Measurements from ENCODE around the gene ITGA8. TPM values are rescaled to one million over a fixed set of nuclear protein-coding genes. Genes with fewer than 3 reads are reported as not detected.
"Not testable (repeated sequence)": the region's sequence is repeated elsewhere in the genome, so short reads cannot be mapped to it uniquely, and the experiment has no call there.

ITGA8 gene
- polyA plus RNA-seq, 6 donors from 2014 or later: not detected

GRCh38 chr10:15582972-15583371 is 136.8 kb downstream of the ITGA8 start:
- not testable (repeated sequence) for DNase-seq; ATAC-seq (ENCODE audit: low read depth in 2 of 2); H3K27ac Mint-ChIP-seq; H3K36me3 Mint-ChIP-seq; H3K4me1 Mint-ChIP-seq; H3K4me3 Mint-ChIP-seq
- peaks cover 0 to 12% (median 5%) of the 10 kb centered on the region in 3 donors for H3K27me3 Mint-ChIP-seq
- peaks cover 4 to 32% (median 10%) of the 10 kb centered on the region in 7 donors for H3K9me3 Mint-ChIP-seq

DNA sequence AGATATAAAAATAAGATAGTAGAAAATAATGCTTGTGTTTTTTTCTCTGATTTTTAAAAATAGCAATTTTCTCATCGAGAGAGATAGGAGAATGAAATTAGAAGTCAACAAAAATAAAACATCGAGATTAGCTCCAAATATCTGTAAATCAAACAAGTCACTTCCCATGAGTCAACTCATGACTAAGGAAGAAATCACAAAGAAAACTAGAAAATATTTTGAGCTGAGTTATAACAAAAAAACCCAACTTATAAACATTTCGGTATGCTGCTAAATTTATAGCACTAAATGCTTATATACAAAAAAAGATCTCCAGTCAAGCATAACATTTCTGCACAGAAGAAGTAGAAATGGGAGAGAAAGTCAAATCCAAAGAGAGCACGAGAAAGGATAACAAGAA is 140.1 kb downstream of the ITGA8 start:
- no peak overlapping the region for H3K27ac Mint-ChIP-seq
- no peak for DNase-seq
- peaks cover 0 to 6% of the 10 kb centered on the region in 2 donors for H3K36me3 Mint-ChIP-seq
- H3K27me3 Mint-ChIP-seq: peaks cover 0 to 13% (median 12%) of the 10 kb centered on the region in 3 donors
- no peak overlapping the region for H3K4me3 Mint-ChIP-seq
- peaks cover 4 to 32% (median 10%) of the 10 kb centered on the region in 7 donors for H3K9me3 Mint-ChIP-seq
- H3K4me1 Mint-ChIP-seq: no peaks in the 10 kb centered on the region
- no peak for ATAC-seq (ENCODE audit: low read depth in 2 of 2)

DNA sequence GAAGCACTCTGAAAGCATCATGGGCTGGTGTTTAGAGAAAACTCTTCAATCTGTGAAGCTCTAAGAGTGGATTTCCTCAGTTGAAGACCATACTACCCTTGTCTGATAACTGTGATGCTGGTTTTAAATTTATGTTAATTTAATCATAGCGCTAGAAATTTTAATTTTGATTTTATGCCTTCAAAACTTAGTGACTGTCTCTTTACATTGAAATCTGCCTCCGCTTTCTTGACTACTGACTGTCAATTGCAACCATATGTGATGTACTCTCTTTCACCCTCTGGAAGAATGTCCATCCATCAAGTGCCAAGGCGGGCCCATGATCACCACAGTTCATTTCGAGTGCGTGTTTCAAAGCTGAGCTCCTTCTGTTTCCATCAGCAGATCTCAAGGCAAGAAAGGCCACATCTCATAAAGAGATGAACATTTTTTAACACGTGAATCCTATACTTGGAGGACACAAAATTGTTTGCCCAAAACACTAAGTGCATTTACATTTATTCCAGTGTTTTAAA is 147.1 kb downstream of the ITGA8 start:
- Mint-ChIP-seq H3K4me3 (no peak overlapping the region), H3K27ac (no peak overlapping the region), H3K27me3 (peaks cover 0 to 15% (median 8%) of the 10 kb centered on the region in 3 donors), H3K9me3 (peaks cover 0 to 4% (median 0%) of the 10 kb centered on the region in 7 donors), H3K36me3 (no peaks in the 10 kb centered on the region), H3K4me1 (no peaks in the 10 kb centered on the region)
- ATAC-seq (ENCODE audit: low read depth in 2 of 2): no peak
- DNase-seq: no peak

DNA sequence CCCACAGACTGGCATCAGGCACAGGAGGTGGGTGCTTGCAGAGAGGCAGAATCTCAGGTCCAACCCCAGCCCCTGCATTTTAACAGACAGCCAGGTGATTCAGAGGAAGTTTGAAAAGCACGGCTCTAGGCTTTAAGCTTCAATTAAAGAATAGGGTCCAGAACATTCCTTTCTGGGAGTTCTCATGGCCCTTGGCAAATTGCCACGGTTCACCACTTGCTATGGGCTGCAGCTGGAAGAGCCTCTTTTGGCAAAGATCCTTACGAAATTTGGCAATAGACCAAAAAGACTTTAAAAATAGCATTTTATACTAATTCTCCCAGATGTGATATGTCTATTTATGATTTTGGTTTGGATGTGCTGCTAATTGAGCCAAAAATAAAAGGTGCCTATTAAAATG is 148.1 kb downstream of the ITGA8 start:
- H3K36me3 Mint-ChIP-seq: no peaks in the 10 kb centered on the region
- H3K4me3 Mint-ChIP-seq: no peak overlapping the region
- H3K4me1 Mint-ChIP-seq: no peaks in the 10 kb centered on the region
- ATAC-seq (ENCODE audit: low read depth in 2 of 2) (no peak), DNase-seq (no peak)
- H3K27me3 Mint-ChIP-seq: peaks cover 0 to 15% (median 8%) of the 10 kb centered on the region in 3 donors
- no peak overlapping the region for H3K27ac Mint-ChIP-seq
- H3K9me3 Mint-ChIP-seq: peaks cover 0 to 4% (median 0%) of the 10 kb centered on the region in 7 donors

GRCh38 chr10:15570738-15571339 is 148.9 kb downstream of the ITGA8 start:
- H3K36me3 Mint-ChIP-seq: no peaks in the 10 kb centered on the region
- no peak for DNase-seq
- H3K27me3 Mint-ChIP-seq: peaks cover 0 to 16% (median 8%) of the 10 kb centered on the region in 3 donors
- peaks cover 0 to 4% (median 0%) of the 10 kb centered on the region in 7 donors for H3K9me3 Mint-ChIP-seq
- no peak overlapping the region for H3K27ac Mint-ChIP-seq
- H3K4me1 Mint-ChIP-seq: no peaks in the 10 kb centered on the region
- ATAC-seq (ENCODE audit: low read depth in 2 of 2): no peak
- H3K4me3 Mint-ChIP-seq: no peak overlapping the region

DNA sequence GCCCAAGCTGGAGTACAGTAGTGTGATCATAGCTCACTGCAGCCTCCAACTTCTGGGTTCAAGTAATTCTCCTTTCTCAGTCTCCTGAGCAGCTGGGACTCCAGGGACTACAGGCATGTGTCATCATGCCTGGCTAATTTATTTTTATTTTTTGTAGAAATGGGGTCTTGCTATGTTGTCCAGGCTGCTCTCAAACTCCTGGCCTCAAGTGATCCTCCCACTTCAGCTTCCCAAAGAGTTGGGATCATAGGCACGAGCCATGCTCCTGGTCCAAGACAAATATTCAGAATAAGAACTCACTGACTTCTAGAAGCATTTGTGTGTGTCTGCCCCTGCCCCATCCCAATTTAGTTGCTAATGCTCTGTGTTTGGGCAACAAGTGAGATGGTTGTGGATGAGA is 151.8 kb downstream of the ITGA8 start:
- DNase-seq (no peak), ATAC-seq (ENCODE audit: low read depth in 2 of 2) (no peak)
- Mint-ChIP-seq H3K27ac (no peak overlapping the region), H3K36me3 (no peaks in the 10 kb centered on the region), H3K9me3 (peaks cover 0 to 4% (median 0%) of the 10 kb centered on the region in 7 donors), H3K4me3 (no peak overlapping the region), H3K4me1 (no peaks in the 10 kb centered on the region), H3K27me3 (peaks cover 0 to 14% (median 8%) of the 10 kb centered on the region in 3 donors)

- DNase-seq (no peak), ATAC-seq (ENCODE audit: low read depth in 2 of 2) (no peak)
- Mint-ChIP-seq H3K36me3 (no peaks in the 10 kb centered on the region), H3K4me1 (no peaks in the 10 kb centered on the region), H3K4me3 (no peak overlapping the region), H3K27ac (no peak overlapping the region), H3K27me3 (peaks cover 6 to 20% (median 14%) of the 10 kb centered on the region in 3 donors), H3K9me3 (peaks cover 0 to 10% (median 0%) of the 10 kb centered on the region in 7 donors)
Measured at GRCh38 chr10:15563246-15563645, 156.5 kb downstream of the ITGA8 start.

DNA sequence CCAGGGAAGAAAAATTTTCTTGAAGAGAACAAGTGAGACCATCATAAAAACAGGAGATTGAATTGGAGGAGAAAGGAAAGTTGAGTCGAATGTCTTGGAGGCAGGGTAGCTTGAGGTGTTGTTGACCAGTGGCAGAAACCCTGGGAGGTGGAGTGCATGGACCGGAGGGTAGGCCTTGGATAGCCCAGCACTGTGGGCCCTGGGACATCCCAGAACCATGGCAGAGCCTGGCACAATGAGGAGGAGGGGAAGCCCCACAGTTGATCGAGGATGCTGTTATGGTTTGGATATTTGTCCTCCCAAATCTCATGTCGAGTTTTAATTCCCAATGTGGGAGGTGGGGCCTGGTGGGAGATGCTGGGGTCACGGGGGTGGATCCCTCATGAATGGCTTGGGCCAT is 157.1 kb downstream of the ITGA8 start:
- Mint-ChIP-seq H3K36me3 (no peaks in the 10 kb centered on the region), H3K4me3 (no peak overlapping the region), H3K4me1 (no peaks in the 10 kb centered on the region), H3K27ac (no peak overlapping the region), H3K27me3 (peaks cover 6 to 20% (median 15%) of the 10 kb centered on the region in 3 donors), H3K9me3 (peaks cover 0 to 10% (median 0%) of the 10 kb centered on the region in 7 donors)
- ATAC-seq (ENCODE audit: low read depth in 2 of 2) (no peak), DNase-seq (no peak)

GRCh38 chr10:15562116-15562515 is 157.6 kb downstream of the ITGA8 start:
- ATAC-seq (ENCODE audit: low read depth in 2 of 2): no peak
- H3K36me3 Mint-ChIP-seq: no peaks in the 10 kb centered on the region
- H3K4me1 Mint-ChIP-seq: no peaks in the 10 kb centered on the region
- H3K27ac Mint-ChIP-seq: no peak overlapping the region
- peaks cover 6 to 20% (median 15%) of the 10 kb centered on the region in 3 donors for H3K27me3 Mint-ChIP-seq
- DNase-seq: no peak
- peaks cover 0 to 10% (median 0%) of the 10 kb centered on the region in 7 donors for H3K9me3 Mint-ChIP-seq
- H3K4me3 Mint-ChIP-seq: no peak overlapping the region

DNA sequence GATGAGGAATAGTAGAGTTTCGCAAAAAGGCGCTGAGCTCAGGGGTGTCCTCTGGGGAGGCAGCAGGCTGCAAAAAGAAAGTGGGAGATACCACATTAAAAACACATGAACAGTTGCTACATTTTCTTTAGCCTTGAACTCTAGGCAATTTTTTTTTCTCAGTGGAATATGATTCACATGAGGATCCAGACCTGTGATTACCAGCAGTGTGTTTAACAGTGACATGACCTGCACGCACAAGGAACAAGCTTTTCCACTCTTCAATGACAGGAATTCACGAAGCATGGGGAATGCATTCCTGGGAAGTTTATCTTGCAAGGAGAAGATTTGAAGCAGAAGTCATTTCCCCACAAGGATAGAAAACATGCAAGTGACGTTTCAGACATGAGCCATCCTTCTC is 161.6 kb downstream of the ITGA8 start:
- Mint-ChIP-seq H3K4me1 (no peaks in the 10 kb centered on the region), H3K4me3 (no peak overlapping the region), H3K27ac (no peak overlapping the region), H3K27me3 (peaks cover 6 to 20% (median 11%) of the 10 kb centered on the region in 3 donors), H3K9me3 (peaks cover 0 to 12% (median 5%) of the 10 kb centered on the region in 7 donors), H3K36me3 (no peaks in the 10 kb centered on the region)
- DNase-seq: no peak
- no peak for ATAC-seq (ENCODE audit: low read depth in 2 of 2)

DNA sequence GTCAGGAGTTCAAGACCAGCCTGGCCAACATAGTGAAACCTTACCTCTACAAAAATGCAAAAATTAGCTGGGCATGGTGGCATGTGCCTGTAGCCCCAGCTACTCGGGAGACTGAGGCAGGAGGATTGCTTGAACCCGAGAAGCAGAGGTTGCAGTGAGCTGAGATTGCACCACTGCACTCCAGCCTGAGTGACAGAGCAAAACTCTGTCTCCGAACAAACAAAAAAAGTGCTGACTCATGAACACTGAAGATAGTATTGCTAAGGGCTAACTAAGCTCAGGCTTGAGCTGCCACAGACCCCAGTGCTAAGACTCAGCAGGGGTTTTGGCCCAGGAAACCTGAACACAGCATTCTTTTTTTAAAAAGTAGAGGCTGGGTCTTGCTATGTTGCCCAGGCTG is 162.6 kb downstream of the ITGA8 start:
- H3K9me3 Mint-ChIP-seq: peaks cover 0 to 12% (median 4%) of the 10 kb centered on the region in 7 donors
- H3K36me3 Mint-ChIP-seq; H3K4me1 Mint-ChIP-seq; H3K27ac Mint-ChIP-seq; ATAC-seq (ENCODE audit: low read depth in 2 of 2); DNase-seq; H3K4me3 Mint-ChIP-seq: not testable (repeated sequence)
- peaks cover 6 to 20% (median 8%) of the 10 kb centered on the region in 3 donors for H3K27me3 Mint-ChIP-seq

GRCh38 chr10:15550950-15551349 is 168.8 kb downstream of the ITGA8 start:
- no peak for DNase-seq
- Mint-ChIP-seq H3K4me3 (no peak overlapping the region), H3K36me3 (no peaks in the 10 kb centered on the region), H3K4me1 (no peaks in the 10 kb centered on the region), H3K27me3 (peaks cover 0 to 9% (median 4%) of the 10 kb centered on the region in 3 donors), H3K27ac (no peak overlapping the region), H3K9me3 (peaks cover 0 to 12% (median 6%) of the 10 kb centered on the region in 7 donors)
- ATAC-seq (ENCODE audit: low read depth in 2 of 2): no peak

DNA sequence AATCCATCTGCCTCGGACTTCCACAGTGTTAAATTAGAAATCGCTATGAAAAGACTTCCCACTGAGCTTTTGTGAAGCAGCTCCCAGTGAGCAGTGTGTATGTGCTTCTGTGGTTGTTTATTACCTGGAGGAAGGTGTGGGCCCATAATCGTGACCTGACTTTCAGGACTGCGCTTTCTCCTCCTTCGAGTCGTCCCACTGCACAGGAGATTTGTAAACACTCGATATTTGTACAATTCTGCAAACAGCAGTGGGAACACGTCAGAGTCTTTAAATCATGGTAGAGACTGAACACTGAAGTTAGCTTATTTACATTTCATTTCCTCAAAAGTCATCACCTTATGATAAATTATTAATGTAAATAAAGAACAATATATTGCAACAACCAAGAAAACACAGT is 171.4 kb downstream of the ITGA8 start:
- H3K4me1 Mint-ChIP-seq: no peaks in the 10 kb centered on the region
- H3K36me3 Mint-ChIP-seq: no peaks in the 10 kb centered on the region
- no peak for ATAC-seq (ENCODE audit: low read depth in 2 of 2)
- DNase-seq: no peak
- H3K27me3 Mint-ChIP-seq: peaks cover 0 to 9% (median 4%) of the 10 kb centered on the region in 3 donors
- no peak overlapping the region for H3K4me3 Mint-ChIP-seq
- H3K27ac Mint-ChIP-seq: no peak overlapping the region
- peaks cover 0 to 11% (median 3%) of the 10 kb centered on the region in 7 donors for H3K9me3 Mint-ChIP-seq

DNA sequence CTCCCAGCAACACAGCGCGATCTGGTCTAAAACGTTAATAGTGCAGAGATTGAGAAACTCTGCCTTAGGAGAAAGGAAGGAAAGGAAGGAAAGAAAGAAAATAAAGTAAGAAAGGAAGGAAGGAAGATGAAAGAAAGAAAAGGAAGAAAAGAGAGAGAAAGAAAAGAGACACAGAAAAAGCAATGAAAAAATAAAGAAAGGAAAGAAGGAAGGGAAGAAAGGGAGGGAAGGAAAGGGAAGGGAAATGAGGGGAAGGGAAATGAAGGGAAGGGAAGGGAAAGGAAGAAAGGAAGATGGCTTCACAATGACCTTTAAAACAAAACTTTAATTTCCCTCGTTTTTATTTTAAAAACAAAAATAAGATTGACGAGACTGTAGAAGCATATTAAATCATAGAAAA is 173.1 kb downstream of the ITGA8 start:
- ATAC-seq (ENCODE audit: low read depth in 2 of 2) (no peak), DNase-seq (no peak)
- Mint-ChIP-seq H3K4me3 (no peak overlapping the region), H3K27ac (no peak overlapping the region), H3K27me3 (peaks cover 0 to 9% (median 4%) of the 10 kb centered on the region in 3 donors), H3K9me3 (peaks cover 0 to 11% (median 3%) of the 10 kb centered on the region in 7 donors), H3K36me3 (no peaks in the 10 kb centered on the region), H3K4me1 (no peaks in the 10 kb centered on the region)
